Activated T-helper 17 cell treated with anti-CD3 and anti-CD28 coated beads, Interleukin-2, amount 50 U/mL, for 72 hours (primary cell): ENCODE results near the gene GALNT11. TPM values are rescaled to one million over a fixed set of nuclear protein-coding genes. Genes with fewer than 3 reads are reported as not detected.

Experiments used
- ATAC-seq: fragments of 150-1000 bp; cut with Tn5 transposase; replicated peaks from 2 replicates; pipeline ENCODE4 v1.10.0; 2021; ENCODE audit warnings: mild to moderate bottlenecking, moderate library complexity
- H3K27ac Mint-ChIP-seq: one replicate; pipeline ENCODE4 v1.8.0; 2022; ENCODE audit warnings: mixed read lengths
- H3K27me3 Mint-ChIP-seq: one replicate; pipeline ENCODE4 v1.8.0; 2022; ENCODE audit warnings: mixed read lengths
- H3K36me3 Mint-ChIP-seq: one replicate; pipeline ENCODE4 v1.8.0; 2022; ENCODE audit warnings: low read depth, mild to moderate bottlenecking, mixed read lengths
- H3K4me1 Mint-ChIP-seq: one replicate; pipeline ENCODE4 v1.8.0; 2022; ENCODE audit warnings: mixed read lengths
- H3K4me3 Mint-ChIP-seq: one replicate; pipeline ENCODE4 v1.8.0; 2022; ENCODE audit warnings: mild to moderate bottlenecking, mixed read lengths
- H3K9me3 Mint-ChIP-seq: one replicate; pipeline ENCODE4 v1.8.0; 2022; ENCODE audit warnings: mixed read lengths
- total RNA-seq, 2 donors: library from RNA; stranded (reverse); gene quantifications; one replicate each; pipeline ENCODE4 v1.2.3, GENCODE V29; 2022

The GALNT11 gene
- total RNA-seq, 2 donors from 2014 or later, result 18.9 to 20.3 TPM

DNA sequence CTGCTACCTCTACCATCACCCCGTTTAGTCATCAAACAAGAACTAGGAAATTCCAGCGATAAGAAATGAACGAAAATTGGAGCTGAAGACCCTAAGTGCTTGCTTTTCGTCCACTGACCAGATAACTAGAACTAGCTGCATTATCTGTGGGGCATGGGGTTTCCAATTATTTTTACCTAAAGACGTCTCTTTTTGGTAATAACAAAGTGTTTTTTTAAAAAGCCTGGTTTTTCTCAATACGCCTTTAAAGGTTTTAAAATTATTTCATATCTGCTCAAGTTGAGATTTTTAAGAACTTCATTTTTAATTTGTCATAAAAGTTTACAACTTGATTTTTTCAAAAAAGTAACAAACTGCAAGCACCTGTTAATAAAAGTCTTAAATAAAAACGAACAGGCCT lies 104.2 kb downstream of the GALNT11 start:
- H3K27ac Mint-ChIP-seq, result no peak overlapping the region
- peaks cover 81% of the 10 kb centered on the region for H3K36me3 Mint-ChIP-seq
- H3K9me3 Mint-ChIP-seq, result peaks cover 4% of the 10 kb centered on the region
- no peak for ATAC-seq
- no peak overlapping the region for H3K4me3 Mint-ChIP-seq
- H3K4me1 Mint-ChIP-seq, result no peaks in the 10 kb centered on the region
- no peaks in the 10 kb centered on the region for H3K27me3 Mint-ChIP-seq

DNA sequence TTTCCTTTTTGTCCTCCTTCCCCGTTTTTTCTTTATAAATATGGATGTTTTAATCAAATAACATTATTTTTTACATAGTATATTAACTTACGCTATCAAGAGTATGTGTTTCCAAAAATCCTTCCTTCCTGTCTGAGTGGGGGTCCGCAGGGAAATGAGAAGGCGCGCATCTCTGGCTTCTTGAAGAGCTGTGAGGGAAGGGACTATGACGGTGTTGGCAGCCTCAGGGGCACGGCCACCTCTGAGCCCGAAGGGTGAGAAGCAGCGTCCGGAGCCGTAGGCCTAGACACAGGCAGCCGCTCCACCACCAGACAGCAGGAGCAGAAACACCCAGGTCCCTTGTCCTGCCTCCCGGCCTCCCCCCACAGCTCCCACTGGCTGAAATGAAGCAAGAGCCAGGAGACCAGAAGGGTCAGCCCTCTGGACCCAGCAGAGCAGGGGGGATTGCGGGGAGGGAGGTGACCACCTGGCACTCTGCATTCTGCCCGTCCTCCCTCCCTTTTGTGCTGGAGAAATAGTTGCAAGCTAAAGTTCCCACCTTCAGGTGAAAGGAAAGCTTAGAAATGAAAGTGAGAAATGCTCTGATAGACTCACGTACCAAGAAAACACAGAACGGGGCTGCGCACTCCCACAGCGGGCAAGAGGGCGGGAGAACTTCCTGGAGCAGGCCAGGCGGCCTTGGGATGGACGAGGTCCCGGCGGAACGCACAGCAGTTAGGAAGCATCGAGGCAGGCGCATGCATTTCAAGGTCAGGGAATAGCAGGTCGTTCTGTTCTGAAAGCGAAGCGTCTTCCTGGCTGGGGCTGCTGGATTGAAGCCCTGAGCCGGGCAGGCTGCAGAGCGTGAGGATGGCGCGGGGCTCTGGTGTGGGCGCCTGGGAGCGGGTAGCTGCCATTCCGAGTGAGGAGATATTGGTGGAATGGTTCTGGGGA lies 105.5 kb downstream of the GALNT11 start:
- H3K9me3 Mint-ChIP-seq, result no peaks in the 10 kb centered on the region
- no peak overlapping the region for H3K4me3 Mint-ChIP-seq
- ATAC-seq, result no peak
- no peaks in the 10 kb centered on the region for H3K4me1 Mint-ChIP-seq
- H3K27ac Mint-ChIP-seq, result peak overlapping the region; percentile 69
- H3K27me3 Mint-ChIP-seq, result no peaks in the 10 kb centered on the region
- peaks cover 74% of the 10 kb centered on the region for H3K36me3 Mint-ChIP-seq

DNA sequence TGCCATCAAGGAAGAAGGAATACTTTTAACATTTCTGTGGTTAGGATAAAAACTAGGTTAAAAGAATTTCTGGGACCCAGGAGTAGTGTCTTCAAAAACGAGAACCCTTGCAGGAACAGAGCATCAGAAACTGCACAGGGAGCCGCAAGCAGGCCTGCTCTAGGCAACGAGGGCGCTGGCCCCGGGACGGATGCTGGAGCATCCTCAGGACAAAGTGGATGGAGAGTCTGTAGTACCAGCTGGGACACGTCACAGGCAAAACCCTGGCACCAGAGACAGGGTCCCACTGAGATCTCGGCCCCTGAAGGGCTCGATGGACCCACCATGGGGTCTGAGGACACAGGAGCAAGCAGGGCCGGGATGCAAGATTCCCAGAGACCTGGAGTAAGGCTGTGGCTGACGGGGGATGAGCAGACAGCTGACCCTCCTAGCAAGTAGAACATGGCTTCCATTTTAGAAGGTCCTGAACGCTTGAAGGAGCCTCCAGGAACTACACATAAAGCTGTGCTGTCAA lies 106.6 kb downstream of the GALNT11 start:
- ATAC-seq, result no peak
- Mint-ChIP-seq H3K36me3 (peaks cover 76% of the 10 kb centered on the region), H3K27ac (no peak overlapping the region)

DNA sequence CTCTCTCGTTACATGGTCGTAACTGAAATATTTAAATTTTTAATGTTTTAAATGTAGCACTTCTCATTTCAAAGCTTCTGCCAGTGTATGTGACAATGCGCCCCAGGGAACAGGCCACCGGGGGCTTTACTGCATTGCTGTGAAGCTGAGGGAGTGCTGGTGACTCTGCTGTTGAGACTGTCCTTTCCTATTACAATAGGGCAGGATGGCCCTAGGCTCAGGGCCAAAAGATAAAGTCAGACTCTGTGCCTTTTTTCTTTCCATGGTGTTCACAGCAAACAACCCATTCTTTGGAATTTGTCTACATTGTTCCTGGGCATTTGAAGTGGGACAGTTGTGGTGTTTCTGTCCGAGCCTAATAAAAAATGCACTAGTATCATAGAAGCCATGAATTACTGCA lies 107.3 kb downstream of the GALNT11 start:
- H3K27me3 Mint-ChIP-seq, result no peaks in the 10 kb centered on the region
- H3K4me1 Mint-ChIP-seq, result no peaks in the 10 kb centered on the region
- no peak overlapping the region for H3K4me3 Mint-ChIP-seq
- ATAC-seq, result no peak
- peak overlapping the region; percentile 30 for H3K27ac Mint-ChIP-seq
- H3K9me3 Mint-ChIP-seq, result no peaks in the 10 kb centered on the region
- peaks cover 76% of the 10 kb centered on the region for H3K36me3 Mint-ChIP-seq

More for the DNA sequence above, 106.6 kb downstream of the GALNT11 start:
- Mint-ChIP-seq H3K4me3 (no peak overlapping the region), H3K4me1 (no peaks in the 10 kb centered on the region), H3K9me3 (no peaks in the 10 kb centered on the region), H3K27me3 (no peaks in the 10 kb centered on the region)

DNA sequence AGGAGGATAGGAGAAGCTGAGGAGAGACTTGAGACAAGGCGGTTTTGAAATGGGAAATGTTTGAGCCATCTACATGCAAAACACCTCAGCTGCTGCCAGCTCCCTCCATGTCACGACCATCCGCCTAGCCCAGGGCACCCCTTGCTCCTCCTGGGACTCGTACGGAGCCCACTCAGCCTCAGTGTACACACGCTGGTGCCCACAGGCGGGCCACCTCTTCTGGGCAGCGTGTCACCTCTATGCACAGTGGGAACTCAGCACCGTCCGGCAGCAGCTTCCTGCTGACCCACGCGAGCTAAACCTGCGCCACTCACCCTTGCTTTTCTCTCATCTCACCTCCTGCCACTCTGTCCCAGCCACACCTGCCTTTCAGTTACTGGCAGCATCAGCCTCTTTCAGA lies 108.3 kb downstream of the GALNT11 start:
- peak; percentile 26 for ATAC-seq
- Mint-ChIP-seq H3K27ac (peak overlapping the region; percentile 73), H3K4me3 (no peak overlapping the region), H3K9me3 (no peaks in the 10 kb centered on the region), H3K36me3 (peaks cover 76% of the 10 kb centered on the region), H3K27me3 (no peaks in the 10 kb centered on the region), H3K4me1 (no peaks in the 10 kb centered on the region)

DNA sequence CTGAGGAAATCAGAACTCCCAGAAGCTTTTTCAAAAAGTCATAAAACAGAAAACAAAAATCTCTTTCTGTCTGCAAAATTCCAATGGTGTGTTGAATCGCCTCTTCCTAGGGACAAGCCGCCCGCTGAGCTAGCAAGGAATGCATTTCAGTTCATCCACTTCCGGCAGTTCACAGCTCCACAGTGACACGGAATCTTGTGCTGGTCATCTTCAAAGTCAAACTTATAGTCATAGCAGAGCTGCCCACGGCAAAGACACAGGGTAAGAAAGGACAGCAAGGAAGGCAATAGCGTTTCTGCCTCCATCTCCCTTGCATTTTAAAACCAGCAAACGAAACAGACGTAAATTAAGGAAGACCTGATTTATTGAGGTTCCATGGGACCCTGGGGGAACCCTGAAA lies 111.2 kb downstream of the GALNT11 start:
- Mint-ChIP-seq H3K9me3 (no peaks in the 10 kb centered on the region), H3K27me3 (no peaks in the 10 kb centered on the region), H3K36me3 (peaks cover 82% of the 10 kb centered on the region), H3K4me1 (no peaks in the 10 kb centered on the region), H3K4me3 (no peak overlapping the region), H3K27ac (no peak overlapping the region)
- ATAC-seq, result no peak

DNA sequence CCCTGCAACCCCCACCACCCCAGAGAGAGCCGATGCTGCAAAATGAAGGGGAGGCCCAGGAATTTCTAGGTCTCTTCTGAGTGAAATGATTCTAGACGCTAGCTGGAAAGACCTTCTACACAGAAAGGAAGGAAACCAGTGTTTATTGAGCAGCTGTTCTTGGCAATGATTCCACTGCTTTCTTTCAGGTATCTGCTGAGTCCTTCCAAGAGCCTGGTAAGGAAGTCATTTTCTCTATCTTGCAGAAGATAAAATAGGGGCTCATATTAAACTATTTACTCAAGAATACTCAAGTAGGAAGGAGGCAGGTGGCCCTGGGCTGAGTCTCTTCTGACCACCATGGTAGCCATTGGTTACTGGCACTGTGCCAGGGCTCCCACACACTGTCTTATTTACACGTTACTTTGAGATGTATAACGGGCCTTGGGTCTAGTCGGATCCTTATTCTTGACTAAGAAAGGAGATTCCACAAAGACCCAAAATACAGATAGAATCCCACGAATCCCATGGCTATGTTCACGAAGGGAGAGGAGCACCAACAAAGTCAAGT lies 112.1 kb downstream of the GALNT11 start:
- no peaks in the 10 kb centered on the region for H3K4me1 Mint-ChIP-seq
- no peak for ATAC-seq
- no peak overlapping the region for H3K27ac Mint-ChIP-seq

DNA sequence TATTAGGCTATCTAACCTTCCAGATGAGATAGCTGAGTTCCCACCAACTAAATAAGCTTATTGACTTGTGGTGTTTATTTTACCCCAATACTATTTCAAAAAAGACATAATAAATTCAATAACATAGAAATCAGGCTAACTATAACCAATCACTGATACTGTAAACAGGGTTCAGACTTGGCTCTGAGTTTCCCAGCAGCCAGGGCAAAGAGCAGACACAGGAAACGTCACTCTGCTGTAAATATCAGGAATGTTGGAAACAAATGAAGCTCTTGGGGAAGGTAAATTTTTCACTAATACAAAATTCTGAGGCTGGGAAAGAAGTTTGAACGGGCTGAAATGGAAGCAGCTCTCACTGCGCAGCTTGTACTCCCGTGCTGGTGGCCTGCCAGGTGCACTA lies 114.6 kb downstream of the GALNT11 start:
- Mint-ChIP-seq H3K27me3 (no peaks in the 10 kb centered on the region), H3K4me1 (peaks cover 18% of the 10 kb centered on the region), H3K27ac (no peak overlapping the region), H3K36me3 (peaks cover 92% of the 10 kb centered on the region), H3K9me3 (no peaks in the 10 kb centered on the region), H3K4me3 (no peak overlapping the region)
- ATAC-seq, result no peak

More for the DNA sequence above, 112.1 kb downstream of the GALNT11 start:
- peaks cover 87% of the 10 kb centered on the region for H3K36me3 Mint-ChIP-seq
- H3K9me3 Mint-ChIP-seq, result no peaks in the 10 kb centered on the region
- H3K27me3 Mint-ChIP-seq, result no peaks in the 10 kb centered on the region
- H3K4me3 Mint-ChIP-seq, result no peak overlapping the region

DNA sequence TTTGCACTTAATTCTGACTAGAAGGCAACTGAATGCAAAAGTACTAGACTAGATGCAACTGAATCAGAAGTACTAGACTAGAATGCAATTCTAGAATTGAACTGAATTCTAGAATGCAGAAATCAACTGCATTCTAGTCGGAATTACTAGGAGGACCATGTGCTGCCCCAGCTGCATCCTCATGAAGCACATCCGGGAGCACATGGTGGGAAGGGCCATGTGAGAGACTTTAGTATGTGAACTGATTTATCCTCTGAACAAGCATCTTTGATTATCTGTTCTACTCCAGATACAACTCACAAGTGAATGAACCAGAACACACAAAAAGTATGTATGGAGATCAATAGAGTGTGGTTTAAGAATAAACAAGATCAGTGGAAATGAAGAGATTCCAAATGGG lies 115.1 kb downstream of the GALNT11 start:
- Mint-ChIP-seq H3K27ac (no peak overlapping the region), H3K4me3 (no peak overlapping the region), H3K27me3 (no peaks in the 10 kb centered on the region), H3K36me3 (peaks cover 95% of the 10 kb centered on the region), H3K4me1 (peaks cover 23% of the 10 kb centered on the region), H3K9me3 (no peaks in the 10 kb centered on the region)
- no peak for ATAC-seq

DNA sequence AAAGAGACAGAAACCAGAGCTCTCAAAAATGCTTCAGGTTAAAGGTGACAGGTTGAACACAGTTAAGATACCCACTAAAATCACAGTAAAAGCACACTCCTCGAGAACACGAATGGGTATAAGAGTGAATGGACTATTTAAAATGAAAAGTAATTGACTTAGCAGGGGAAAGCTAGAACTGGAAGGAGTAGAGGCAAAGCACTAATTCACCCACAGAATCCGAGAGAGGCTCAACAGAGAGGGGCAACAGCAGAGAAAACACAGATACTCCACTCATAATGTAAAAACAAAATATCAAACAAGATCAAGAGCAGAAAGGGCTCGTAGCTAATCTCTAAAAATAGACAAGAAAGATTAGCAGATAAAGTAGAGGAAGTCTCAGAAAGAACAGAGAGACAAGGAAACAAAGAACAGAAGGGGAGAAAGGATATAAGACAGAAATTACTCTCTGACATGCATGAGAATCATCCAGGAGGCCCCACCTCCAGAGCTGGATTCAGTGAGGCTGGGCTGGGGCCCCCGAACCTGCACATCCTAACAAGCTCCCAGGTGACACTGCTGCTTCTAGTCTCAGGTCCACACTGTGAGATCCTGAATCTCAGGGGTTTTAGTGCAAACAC lies 117.6 kb downstream of the GALNT11 start:
- Mint-ChIP-seq H3K4me3 (peak overlapping the region; percentile 41), H3K27ac (peak overlapping the region; percentile 87), H3K27me3 (no peaks in the 10 kb centered on the region), H3K36me3 (peaks cover 96% of the 10 kb centered on the region), H3K4me1 (peaks cover 25% of the 10 kb centered on the region), H3K9me3 (no peaks in the 10 kb centered on the region)
- no peak for ATAC-seq

DNA sequence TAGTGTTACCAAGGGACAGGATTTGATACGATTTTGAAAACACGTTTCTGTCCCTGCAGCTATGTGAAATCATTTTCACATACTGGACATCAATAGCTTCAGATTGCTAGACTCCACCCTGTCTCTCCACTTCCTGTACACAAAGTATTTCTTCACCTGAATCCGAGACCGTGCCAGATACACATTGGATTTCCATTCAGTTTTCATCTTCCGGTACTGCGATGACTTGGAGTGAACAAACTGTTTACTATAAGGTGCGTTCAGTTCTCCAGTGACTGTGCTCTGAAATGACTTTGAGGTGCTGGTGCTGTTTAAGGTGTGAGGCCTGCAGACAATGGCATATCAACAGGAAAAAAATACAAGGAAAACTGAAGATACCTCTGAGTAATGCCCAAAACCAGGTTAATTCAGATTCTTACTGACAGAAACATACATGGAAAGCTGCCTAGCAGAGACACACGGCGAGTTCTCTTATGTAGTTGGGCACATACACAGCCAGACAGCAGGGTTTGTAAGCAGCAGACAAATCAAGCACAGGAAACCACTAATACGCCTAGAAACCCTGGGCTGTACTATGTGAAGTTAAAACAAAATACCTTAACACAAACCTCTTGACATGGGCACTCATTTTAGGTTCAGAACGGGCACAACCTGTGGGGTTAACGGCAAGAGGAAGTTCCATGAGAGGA lies 119.2 kb downstream of the GALNT11 start:
- peak overlapping the region; percentile 81 for H3K27ac Mint-ChIP-seq
- no peaks in the 10 kb centered on the region for H3K9me3 Mint-ChIP-seq
- peaks cover 96% of the 10 kb centered on the region for H3K36me3 Mint-ChIP-seq
- no peaks in the 10 kb centered on the region for H3K27me3 Mint-ChIP-seq
- peak overlapping the region; percentile 72 for H3K4me3 Mint-ChIP-seq
- peaks cover 25% of the 10 kb centered on the region for H3K4me1 Mint-ChIP-seq
- peak; percentile 89 for ATAC-seq

DNA sequence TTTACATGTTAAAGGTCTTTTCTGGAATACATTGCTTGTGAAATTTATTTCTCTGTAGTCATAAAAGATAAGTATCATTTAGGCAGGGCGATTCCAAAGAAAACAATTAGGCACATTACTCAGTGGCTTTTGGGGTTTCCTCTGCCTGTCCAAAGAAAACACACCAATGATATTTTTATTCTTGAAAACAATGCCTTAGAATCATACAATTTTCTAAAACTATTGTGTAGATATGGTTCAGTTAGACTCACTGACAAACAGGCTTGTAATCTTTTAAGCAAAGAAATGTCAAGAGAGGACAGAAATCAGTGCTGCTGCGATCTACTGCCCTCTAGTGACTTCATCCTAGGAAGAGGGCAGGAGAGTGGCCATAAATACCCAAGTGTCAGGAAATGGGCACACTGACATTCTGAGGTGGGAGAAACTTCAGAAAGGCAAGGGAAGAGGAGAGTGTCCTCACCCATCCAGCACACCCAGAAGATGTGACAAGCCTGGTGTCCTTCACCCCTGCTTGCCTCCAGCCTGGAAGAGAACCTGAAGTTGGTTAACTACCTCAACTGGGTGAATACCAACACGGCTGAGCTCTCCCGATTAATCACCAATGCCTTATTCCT lies 120.5 kb downstream of the GALNT11 start:
- Mint-ChIP-seq H3K4me3 (peak overlapping the region; percentile 72), H3K36me3 (peaks cover 96% of the 10 kb centered on the region), H3K27ac (peak overlapping the region; percentile 81), H3K9me3 (no peaks in the 10 kb centered on the region), H3K4me1 (peaks cover 25% of the 10 kb centered on the region), H3K27me3 (no peaks in the 10 kb centered on the region)
- peak; percentile 45 for ATAC-seq

DNA sequence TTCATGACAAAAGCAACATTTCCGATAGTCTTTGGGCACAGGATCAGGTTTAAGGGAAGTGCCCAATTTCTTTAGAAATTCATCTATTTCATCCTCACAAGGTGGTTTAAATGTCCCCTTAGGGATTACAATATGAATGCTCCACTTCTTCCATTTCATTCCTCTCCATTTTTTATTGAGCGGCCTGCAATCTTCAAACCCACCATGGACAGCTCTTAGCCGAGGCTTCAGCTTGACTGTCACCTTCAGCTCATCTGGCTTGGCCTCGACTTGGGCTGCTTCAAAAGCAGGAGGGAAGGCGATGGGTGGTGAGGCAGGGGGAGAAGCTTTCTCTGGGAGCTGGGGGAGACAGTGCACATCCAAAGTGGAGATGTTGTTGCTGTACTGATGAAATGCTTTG lies 123.2 kb downstream of the GALNT11 start:
- H3K4me1 Mint-ChIP-seq, result peaks cover 15% of the 10 kb centered on the region
- H3K36me3 Mint-ChIP-seq, result peaks cover 95% of the 10 kb centered on the region
- ATAC-seq, result no peak
- no peak overlapping the region for H3K4me3 Mint-ChIP-seq
- no peak overlapping the region for H3K27ac Mint-ChIP-seq
- H3K9me3 Mint-ChIP-seq, result no peaks in the 10 kb centered on the region
- H3K27me3 Mint-ChIP-seq, result no peaks in the 10 kb centered on the region

DNA sequence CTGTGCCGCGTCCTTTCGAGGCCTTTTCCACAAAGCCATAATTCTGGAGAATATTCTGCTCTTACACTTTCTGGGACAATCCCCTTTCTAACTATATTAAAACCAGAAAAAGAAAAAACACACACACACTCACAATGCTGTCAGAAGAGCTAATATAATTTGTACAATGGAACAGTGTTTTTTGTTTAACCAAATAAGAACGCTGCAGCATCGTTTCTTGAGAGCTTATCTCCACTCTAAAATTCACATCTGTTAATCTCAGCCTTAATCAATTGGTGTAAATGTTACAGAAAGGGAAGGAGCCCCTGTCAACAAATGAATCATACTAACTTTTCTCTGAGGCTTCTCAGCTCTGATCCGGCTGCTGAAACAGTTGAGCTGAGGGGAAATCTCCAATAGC lies 123.9 kb downstream of the GALNT11 start:
- Mint-ChIP-seq H3K4me1 (peaks cover 13% of the 10 kb centered on the region), H3K36me3 (peaks cover 95% of the 10 kb centered on the region), H3K9me3 (no peaks in the 10 kb centered on the region), H3K4me3 (no peak overlapping the region), H3K27ac (peak overlapping the region; percentile 71), H3K27me3 (no peaks in the 10 kb centered on the region)
- ATAC-seq, result no peak
